PC-9 (cell line): Measurements from ENCODE around the gene MRRF.

ENCODE experiments used
- EZH2 ChIP-seq: fragments of 200-600 bp; sonication (generic); IDR thresholded peaks from 2 replicates; pipeline ENCODE4 v1.8.0; 2017; ENCODE audit warnings: antibody characterized with exemption, low read depth
- TF ChIP-seq, protein P1 (sequence below): fragments of 200-600 bp; sonication (generic); conservative IDR thresholded peaks from 2 replicates; pipeline ENCODE4 v1.6.1; 2017; ENCODE audit warnings: mixed run types, antibody characterized with exemption, mild to moderate bottlenecking, moderate library complexity

DNA sequence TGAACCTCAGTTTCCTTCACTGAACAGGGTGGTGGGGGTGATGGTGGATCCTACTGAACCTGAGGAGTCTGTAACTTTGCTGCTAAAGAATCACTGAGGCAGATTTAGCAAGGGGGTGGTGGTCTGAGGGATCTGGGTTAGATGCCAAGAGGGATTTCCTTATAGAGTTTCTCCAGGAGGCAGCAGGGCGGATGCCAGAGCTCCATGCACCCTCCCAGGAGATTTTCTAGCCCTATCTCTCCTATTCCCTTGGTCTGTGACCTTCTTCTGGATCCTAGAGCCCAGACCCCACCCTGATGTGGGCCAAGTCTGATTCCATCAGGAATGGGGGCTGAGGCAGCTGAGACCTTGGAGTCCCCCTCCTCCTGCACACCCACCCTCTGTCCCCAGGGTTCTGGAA, 112.1 kb downstream of the MRRF start:
- TF ChIP-seq, protein P1, sequence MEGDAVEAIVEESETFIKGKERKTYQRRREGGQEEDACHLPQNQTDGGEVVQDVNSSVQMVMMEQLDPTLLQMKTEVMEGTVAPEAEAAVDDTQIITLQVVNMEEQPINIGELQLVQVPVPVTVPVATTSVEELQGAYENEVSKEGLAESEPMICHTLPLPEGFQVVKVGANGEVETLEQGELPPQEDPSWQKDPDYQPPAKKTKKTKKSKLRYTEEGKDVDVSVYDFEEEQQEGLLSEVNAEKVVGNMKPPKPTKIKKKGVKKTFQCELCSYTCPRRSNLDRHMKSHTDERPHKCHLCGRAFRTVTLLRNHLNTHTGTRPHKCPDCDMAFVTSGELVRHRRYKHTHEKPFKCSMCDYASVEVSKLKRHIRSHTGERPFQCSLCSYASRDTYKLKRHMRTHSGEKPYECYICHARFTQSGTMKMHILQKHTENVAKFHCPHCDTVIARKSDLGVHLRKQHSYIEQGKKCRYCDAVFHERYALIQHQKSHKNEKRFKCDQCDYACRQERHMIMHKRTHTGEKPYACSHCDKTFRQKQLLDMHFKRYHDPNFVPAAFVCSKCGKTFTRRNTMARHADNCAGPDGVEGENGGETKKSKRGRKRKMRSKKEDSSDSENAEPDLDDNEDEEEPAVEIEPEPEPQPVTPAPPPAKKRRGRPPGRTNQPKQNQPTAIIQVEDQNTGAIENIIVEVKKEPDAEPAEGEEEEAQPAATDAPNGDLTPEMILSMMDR = no peak
- TF ChIP-seq EZH2 = no peak
